Testis (tissue), 2 donors: ENCODE results near the gene SALL2.
A peak's percentile ranks its signal among the peaks of the same experiment; 100 is the strongest.

ENCODE experiments used
- CTCF ChIP-seq, 3 experiments: fragments of 450-650 bp in 2 of 3; fragments of 200-600 bp in 1 of 3; sonication (generic) in 1 of 3; IDR thresholded peaks; one replicate each; pipeline ENCODE4 v1.5.1; 2016 to 2019; ENCODE audit warnings: antibody characterized with exemption in 3 of 3, mild to moderate bottlenecking in 2 of 3, moderate library complexity in 1 of 3
- POLR2A ChIP-seq: fragments of 450-650 bp; IDR thresholded peaks from one replicate; pipeline ENCODE4 v1.6.1; 2017; ENCODE audit warnings: antibody characterized with exemption, mild to moderate bottlenecking, moderate library complexity

DNA sequence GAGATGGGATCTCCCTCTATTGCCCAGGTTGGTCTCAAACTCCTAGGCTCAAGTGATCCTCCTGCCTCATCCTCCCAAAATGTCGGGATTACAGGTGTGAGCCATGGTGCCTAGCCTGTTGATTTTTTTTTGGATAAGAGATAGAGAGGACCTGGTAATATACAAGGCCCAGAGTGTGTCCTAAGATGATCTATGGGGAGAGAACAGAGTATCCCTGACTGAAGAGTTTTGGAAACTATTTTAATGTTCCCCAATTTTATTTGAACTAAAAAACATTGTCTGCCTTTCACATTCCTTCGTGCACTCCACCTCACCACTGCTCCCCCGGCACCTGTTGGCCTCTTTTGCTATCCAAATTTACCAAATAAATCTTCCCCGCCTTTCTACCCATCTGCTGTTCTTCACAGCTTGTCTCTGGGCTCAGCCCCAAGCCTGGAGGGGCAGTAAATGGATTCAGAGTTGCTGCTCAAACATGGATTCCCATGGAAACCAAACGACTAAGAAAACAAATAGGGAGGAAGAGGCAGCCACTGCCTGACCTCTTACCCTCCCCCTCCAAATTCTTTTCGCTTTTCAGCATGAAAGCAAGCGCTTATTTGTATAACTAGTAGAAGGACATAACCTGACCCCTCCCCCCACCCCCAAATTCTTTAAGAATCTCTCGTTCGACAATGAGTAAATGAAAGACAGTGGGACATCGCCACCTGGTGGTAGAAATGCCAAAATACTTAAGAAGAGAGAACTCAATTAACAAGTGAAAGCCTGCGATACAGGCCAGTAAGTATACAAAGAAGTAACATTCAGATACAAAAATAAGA, 31.1 kb upstream of the SALL2 start:
- TF ChIP-seq CTCF (IDR thresholded peaks at IDR 0.05) (peak; percentile 85 to 89 (median 86)), POLR2A (no peak)
